Suppressor macrophage treated with lipopolysaccharide for 1 hour (primary cell): ENCODE measurements around the gene PCSK2.

ENCODE experiments used
- DNase-seq, 3 donors: peaks; one replicate each; pipeline ENCODE4 v3.0.0-alpha.2; 2020 to 2022

Gene PCSK2

GRCh38 chr20:17510548-17510947 is 283.7 kb downstream of the PCSK2 start:
- DNase-seq, result no peak

GRCh38 chr20:17511401-17511800 is 284.6 kb downstream of the PCSK2 start:
- no peak for DNase-seq

- no peak for DNase-seq
Observed at GRCh38 chr20:17513939-17514338, 287.1 kb downstream of the PCSK2 start.

- DNase-seq, result no peak
Observed at GRCh38 chr20:17515053-17515452, 288.2 kb downstream of the PCSK2 start.

GRCh38 chr20:17518339-17519052 is 291.7 kb downstream of the PCSK2 start:
- peak; percentile 88 to 90 (median 89) for DNase-seq

- DNase-seq, result no peak
Observed at GRCh38 chr20:17519606-17520285, 292.9 kb downstream of the PCSK2 start.

GRCh38 chr20:17520583-17520982 is 293.7 kb downstream of the PCSK2 start:
- DNase-seq, result no peak

- no peak for DNase-seq
Observed at GRCh38 chr20:17522528-17522927, 295.7 kb downstream of the PCSK2 start.

GRCh38 chr20:17523326-17523725 is 296.5 kb downstream of the PCSK2 start:
- no peak for DNase-seq

GRCh38 chr20:17524560-17524959 is 297.7 kb downstream of the PCSK2 start:
- DNase-seq, result no peak

GRCh38 chr20:17525132-17525531 is 298.3 kb downstream of the PCSK2 start:
- DNase-seq, result no peak

- DNase-seq, result no peak
Observed at GRCh38 chr20:17525650-17526049, 298.8 kb downstream of the PCSK2 start.

GRCh38 chr20:17529586-17529985 is 302.7 kb downstream of the PCSK2 start:
- no peak for DNase-seq

GRCh38 chr20:17530153-17530552 is 303.3 kb downstream of the PCSK2 start:
- no peak for DNase-seq

GRCh38 chr20:17530716-17531664 is 304.1 kb downstream of the PCSK2 start, which contains the start of gene BFSP1:
BFSP1 (minus strand) TSS chr20:17531379; CDS start chr20:17531329, 50 bp downstream.
- peak; percentile 41 to 78 (median 48) for DNase-seq

- no peak for DNase-seq
Observed at GRCh38 chr20:17531665-17532025, 304.8 kb downstream of the PCSK2 start.

GRCh38 chr20:17533396-17533795 is 306.6 kb downstream of the PCSK2 start:
- peak; percentile 65 to 71 (median 69) for DNase-seq

GRCh38 chr20:17534077-17534476 is 307.2 kb downstream of the PCSK2 start:
- DNase-seq, result no peak
